GM20000 (cell line): ENCODE results near the gene TMEM131.

Source experiments
- DNase-seq: peaks from one replicate; pipeline ENCODE4 v3.0.0; 2012; ENCODE audit warnings: low spot score
- CTCF ChIP-seq: IDR thresholded peaks from 2 replicates; pipeline ENCODE4 v1.5.1; 2012; ENCODE audit warnings: mild to moderate bottlenecking, control low read depth; ENCODE audit errors: extremely low read depth, missing control alignments

The TMEM131 gene

DNA sequence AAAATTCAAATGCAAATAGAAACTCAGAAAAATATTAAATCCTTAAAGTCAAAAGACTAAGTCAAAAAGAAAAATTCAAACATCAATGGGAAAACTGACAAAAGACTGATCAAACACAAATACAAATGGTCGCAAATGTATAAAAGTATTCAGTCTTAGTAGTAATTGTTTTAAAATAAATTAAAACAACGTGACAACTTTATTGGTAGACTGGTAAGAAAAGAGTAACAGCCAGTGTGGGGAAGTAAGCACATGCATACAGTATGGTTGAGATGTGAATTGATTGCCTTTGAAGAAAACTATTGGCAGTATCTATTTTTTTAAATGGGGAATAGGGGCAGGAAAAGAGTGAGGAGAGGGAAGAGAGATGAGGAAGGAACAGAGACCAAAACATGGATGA lies 9.8 kb downstream of the TMEM131 start:
- TF ChIP-seq CTCF: no peak

GRCh38 chr2:97983698-97984097 lies 12.1 kb downstream of the TMEM131 start:
- no peak for TF ChIP-seq CTCF

More for the DNA sequence above, 9.8 kb downstream of the TMEM131 start:
- DNase-seq: no peak

DNA sequence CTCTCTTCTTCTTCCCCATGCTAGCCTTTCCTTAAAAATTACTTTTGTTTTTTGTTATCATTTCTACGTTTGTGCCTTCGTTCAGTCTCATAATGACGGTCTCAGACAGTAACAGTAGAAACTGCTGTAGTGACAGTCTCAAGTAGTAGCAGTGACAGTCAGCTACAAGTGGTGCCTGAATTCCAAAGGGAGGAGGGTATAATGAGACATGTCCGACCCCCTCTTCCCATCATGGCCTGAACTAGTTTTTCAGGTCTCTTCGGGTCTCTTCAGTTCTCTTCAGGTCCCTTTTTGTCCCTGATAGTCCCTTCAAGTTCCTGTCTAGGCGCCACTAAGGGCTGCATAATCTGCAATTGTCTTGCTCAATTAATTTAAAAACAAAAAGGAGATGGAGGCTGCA lies 12.6 kb downstream of the TMEM131 start:
- DNase-seq: no peak
- TF ChIP-seq CTCF: no peak

More at GRCh38 chr2:97983698-97984097, 12.1 kb downstream of the TMEM131 start:
- DNase-seq: no peak

DNA sequence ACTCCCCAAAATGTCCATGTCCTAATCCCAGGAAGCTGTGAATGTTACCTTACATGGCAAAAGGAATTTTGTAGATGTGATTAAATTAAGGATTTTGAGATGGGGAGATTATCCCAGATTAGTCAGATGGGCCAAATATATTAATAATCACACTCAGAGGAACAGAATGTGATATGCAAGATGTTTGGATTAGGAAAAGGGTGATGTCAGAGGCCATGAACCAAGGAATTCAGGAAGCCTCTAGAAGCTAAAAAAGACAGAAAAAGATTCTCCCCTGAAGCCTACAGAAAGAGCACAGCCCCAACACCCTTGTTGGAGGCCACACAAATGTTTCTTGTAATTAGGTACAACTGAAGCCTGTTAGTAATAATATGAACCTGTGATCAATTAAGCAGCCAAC lies 13.1 kb downstream of the TMEM131 start:
- no peak for TF ChIP-seq CTCF
- DNase-seq: no peak

GRCh38 chr2:97981961-97982360 lies 13.8 kb downstream of the TMEM131 start:
- no peak for DNase-seq

DNA sequence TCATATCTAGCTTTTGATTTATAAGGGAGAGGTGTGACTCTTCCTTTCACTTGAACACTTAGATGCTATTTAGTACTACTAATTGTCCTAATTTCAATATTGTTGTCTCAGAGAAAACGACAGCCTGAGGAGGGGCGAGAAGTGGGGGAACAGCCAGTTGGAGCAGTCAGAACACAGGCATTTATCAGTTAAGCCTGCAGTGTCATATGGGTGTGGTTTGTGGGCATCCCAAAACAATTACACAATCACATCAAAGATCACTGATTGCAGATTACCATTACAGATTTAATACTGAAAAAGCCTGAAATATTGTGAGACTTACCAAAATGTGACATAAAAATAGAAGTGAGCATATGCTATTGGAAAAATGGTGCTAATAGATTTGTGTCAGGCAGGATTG lies 15.8 kb downstream of the TMEM131 start:
- DNase-seq: no peak
- TF ChIP-seq CTCF: no peak

More at GRCh38 chr2:97981961-97982360, 13.8 kb downstream of the TMEM131 start:
- no peak for TF ChIP-seq CTCF

GRCh38 chr2:97974471-97974870 lies 21.3 kb downstream of the TMEM131 start:
- no peak for TF ChIP-seq CTCF
- DNase-seq: no peak
